ENCODE data around the gene RAD51AP2.
"Not testable (repeated sequence)": the region's sequence is repeated elsewhere in the genome, so short reads cannot be mapped to it uniquely, and the experiment has no call there.

RAD51AP2 gene

DNA sequence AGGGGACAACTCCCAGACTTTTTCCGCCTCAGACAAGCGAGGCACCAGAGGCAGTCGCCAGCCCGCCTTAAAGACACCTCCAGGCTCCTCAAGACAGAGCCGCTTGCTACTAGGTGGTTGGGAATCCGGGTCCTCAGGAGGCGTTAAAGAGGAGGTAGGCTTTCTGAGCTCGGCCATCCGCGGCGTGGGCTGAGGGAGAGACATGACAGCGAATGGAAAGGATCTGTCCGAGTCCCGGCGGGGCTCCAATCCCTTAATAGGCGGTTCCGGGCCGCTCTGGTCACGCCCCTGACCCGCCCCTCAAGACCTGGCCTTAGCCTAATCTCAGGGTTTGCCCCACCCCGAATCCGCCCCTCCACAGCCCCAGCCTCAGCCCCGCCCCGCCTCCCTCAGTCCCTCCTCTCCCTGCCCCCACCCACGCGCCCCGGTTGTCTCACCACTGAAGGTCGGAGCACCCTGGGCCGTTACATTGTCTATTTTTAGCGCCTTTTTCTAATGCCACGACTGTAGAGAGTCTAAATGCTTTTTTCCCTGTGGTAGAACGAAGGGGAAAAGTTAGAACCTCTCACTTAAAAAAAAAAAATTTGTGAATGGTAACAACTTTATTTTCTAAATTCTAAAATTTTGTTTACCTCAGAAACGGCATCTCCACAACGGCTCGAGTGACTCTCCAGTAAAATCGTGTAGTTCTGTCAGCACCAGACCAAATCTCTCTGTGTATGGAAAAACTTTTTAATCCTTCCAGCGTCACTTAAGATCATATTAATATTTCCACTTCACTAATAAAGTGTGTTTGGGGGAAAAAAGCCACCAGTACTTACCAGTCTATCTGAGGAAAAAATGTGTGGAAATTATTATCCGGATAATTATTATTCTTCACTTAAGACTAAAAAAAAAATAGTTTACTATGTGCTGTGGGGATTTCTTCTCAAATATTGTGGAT, at the start of gene RAD51AP2:
RAD51AP2 (minus strand) TSS at position 229 of the 943 bp plus-strand sequence; CDS start at position 204, 25 bp downstream.
- peak; percentile 18 for DNase-seq

DNA sequence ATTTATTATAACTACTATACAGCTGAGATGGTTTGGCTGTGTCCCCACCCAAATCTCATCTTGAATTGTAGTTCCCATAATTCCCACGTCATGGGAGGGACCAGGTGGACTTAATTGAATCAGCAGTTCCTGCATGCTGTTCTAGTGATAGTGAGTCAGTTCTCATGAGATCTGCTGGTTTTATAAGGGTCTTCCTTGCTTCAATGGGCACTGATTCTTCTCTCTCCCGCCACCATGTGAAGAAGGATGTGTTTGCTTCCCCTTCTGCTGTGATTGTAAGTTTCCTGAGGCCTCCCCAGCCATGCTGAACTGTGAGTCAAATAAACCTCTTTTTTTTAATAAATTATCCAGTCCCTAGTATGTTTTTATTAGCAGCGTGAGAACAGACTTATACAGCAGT, 47.5 kb upstream of the RAD51AP2 start:
- not testable (repeated sequence) for DNase-seq

DNA sequence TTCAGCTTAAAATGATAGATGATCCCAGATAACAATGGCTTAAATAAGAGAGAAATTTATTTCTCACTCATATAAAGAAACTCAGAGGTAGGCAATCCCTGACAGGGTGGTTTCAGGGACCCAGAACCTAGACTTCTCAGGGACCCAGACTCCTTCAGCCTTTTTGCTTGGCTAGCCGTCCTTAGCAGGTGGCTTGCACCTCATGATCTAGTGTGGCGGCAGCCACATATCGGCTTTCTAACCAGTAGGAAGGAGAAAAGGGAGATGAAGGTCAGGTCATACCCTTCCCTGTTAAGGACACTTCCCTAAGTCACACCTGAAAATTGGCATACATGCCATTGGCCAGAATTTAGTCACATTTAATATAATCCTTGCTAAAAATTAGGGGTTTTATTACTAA, 40.6 kb upstream of the RAD51AP2 start:
- no peak for DNase-seq

DNA sequence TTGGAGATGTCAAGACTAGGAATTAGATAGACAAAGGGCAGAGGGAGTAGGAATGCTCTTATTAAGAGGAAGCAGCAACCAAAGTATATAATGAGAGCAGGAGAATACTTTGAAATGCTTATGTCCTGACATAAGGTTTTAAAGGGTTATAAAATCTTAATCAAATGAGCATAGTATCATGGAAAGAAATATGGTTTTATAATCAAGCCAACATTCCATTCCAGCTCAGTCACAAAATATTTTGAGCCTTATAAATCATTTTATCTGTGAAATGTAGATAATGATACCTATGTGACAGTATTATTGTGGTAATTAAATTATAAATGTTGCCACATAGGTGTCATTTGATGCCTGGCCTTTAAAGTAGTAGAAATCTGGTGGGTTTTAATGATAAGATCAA, 39.8 kb upstream of the RAD51AP2 start:
- no peak for DNase-seq

DNA sequence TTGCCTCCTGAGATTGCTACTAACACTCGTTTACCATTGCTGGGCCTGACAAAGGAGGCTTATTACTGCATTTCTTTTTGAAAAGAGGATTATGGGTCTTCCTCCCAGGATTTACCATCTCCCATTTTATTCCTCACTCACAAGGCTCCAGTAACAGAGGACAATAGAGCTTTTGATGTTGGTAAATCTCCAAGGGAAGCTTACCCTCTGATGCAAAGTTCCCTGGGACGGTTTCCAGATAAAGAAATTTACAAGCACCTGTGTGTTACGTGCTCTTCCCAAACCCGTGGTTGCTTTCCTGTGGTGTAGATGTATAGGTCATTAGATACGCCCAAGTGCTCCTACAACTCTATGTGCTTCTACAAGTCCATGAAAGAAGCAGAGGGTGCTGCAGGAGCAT, 39.4 kb upstream of the RAD51AP2 start:
- DNase-seq: no peak

DNA sequence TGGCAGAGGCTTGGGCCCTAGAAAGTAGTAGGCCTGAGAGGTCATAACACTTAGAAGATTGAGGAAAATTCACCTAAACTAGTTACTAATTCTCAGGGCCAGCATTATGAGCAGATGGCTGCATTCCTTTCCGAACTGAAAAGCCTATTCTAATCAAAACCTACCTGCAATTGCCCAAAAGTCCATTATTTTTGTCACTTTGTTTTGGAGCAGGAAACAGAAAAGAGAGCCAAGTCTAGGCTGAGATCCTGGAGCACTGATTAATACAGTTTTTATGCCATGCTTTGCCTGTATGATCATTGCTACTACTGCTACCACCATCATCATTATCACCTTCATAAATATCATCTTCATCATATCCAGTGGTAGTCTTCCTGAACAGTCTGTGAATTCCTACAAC, 36.9 kb upstream of the RAD51AP2 start:
- DNase-seq: no peak

DNA sequence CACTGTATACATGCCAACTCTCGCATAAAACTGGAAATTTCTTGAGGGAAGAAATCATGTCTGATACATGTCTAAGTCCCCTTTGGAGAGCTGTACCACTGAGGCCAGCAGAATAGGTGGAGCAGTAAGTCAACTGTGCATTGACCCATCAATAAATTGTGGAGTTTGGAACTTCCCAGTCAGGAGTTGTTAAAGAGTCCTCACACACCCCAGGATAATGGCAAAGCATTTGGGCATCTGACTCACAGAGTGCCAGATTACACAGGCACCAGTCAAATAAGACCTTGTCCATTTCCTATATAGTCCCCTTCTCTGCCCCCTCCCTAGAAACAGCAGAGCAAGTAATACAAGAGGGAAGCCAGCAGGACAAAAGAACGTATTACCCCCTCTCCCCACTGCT, 32.7 kb upstream of the RAD51AP2 start:
- DNase-seq: no peak

DNA sequence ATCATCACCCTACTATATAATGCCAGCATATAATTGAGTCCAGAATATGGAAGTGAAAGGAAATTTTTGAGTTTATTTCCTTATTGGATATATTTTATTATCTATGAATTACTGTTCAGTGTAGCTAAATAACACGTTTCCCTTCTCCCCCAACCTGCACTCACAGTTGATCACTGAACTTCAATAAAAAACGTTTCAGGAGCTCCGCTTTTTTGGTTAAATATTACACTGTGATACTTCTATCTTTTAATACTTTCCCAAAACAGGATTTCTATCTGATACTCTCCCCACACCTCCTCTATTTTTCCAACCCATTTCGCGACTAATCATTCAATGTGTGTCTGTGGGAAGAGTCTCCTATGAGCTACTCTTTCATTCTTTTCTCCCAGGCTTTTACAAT, 29.5 kb upstream of the RAD51AP2 start:
- no peak for DNase-seq

DNA sequence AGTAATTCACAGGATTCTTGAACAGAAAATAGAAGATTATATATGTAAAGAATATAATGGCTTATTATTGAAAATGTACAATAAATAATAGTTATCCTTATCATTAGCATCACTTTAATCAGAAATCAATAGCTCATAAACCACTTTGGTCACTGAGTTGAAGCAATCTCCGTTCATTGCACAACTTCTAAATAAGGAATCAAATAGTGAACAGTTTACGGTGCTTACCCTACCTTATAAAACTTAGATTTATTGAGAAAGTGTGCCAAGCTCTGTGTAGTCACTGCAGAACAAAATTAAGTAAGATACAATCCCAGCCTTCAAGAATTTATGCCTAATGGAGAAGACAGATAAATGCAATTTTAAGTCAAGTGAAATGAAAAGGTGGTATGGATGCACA, 29.0 kb upstream of the RAD51AP2 start:
- DNase-seq: no peak

DNA sequence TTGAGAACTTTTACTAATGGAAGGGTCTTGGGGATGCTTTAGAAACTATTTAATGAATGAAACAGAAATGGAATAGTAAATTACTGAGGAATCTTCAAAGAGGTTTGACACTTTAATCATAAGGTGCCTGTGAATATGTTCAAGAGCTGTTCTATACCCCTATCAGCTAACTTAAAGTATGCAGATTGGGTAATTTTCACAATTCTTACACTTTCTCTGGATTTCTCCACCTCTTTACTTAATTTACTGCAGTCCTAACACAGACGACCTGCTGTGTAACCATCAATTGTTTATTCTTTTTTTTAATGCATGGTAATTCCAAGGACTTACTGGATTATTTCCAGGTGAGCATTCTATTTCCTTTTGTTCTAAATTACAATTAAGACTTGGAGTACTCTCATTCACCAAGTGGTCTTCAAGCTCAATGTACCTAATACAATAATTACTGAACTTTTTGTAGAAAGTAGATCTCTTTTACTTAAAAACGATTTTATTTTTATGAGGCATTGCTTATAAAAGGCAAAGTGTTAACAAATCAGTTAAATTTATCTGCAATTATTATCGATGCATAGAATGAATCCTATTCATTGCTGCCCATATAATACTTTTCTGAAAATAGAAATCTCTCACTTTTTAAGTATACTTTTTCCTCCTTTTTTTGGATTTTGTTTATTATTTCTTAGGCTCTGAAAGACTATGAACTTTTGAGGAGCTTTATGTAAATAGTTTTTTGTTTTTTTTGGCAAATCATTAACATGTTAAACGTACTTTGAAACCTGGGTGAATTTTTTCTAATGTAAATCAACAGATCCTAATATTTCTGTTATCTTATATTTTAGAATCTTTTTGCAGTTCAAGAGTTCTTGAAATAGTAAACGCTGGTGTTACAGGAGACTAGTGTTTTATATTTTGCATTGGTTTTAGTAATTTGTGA, 27.7 kb upstream of the RAD51AP2 start:
- no peak for DNase-seq

DNA sequence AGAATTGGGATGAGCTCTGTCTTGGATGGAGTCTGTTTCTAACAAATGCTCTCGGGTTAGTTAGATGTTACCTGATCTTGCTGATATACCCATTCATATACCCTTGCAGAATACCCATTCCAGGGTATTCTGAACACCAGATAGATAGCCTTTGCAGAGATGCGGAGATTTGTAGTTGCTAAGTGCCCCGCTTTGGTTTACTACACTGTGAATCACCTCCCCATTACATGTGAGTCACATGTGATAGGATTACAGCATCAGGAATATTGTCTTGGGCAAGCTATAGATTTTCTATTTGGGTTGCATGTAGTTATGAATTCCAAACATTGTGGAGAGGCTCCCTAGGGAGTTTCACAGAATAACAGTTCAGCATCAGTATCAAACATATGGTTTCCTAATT, 26.0 kb upstream of the RAD51AP2 start:
- DNase-seq: no peak

DNA sequence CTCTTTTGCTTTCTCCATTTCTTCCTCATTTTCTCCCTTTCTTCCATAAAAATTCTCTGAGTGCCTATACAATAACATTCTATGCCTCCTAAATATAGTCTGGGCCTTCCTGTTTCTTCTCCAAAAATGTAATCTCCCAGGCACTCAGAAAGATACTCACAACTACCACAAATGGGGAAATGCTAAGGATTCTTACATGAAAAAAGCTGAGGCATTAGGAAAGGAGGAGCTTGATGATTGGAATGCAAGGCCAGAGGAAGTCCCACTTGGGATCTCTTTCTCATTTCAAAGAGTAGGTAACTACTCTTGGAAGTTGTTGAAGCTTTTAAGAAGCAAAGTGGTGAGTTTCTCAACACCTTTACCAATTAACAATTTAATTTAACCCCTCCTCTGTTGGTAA, 25.6 kb upstream of the RAD51AP2 start:
- no peak for DNase-seq

DNA sequence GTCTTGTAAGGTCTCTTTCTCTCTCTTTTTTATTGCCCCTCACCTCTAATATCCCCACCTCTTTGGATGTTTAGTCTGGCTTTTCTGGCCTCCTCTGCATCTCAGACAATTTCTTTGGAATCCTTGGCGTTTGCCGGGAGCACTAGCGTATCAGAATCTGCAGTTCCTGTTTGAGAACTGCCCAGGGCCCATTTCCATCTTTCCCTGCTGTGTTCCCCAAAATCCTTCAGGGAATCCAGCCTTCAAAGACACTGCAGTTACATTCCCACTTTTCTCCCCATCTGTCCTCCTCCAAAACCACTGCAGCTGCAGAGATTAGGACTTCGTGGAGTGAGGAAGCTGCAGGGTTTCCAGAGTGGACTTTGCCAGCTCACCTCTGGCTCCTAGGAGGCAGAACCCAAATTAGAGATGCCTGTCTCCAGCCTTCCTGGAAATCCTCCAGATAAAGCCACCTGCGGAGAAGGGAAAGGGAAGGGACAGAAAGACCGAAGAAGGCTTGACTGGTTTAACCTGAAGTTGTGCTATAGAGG, 25.0 kb upstream of the RAD51AP2 start:
- no peak for DNase-seq

DNA sequence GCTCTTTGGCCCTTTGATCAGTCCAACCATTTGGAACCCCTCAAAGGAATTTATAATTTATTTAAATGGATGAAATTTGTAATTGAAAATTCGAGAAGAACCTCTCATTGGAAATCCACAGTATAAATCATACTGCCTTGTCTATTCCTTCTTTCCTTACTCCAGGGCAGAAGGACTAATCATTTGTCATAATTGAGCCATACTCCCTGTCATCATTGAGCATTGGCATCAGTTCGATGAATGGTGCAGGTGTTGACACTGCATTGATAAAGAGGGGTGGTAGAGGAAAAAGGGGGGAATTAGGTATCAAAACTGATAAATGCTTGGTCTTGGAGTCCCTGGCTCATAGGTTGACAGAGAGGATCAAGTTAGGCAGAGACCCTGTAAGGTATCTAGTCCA, 24.2 kb upstream of the RAD51AP2 start:
- no peak for DNase-seq

DNA sequence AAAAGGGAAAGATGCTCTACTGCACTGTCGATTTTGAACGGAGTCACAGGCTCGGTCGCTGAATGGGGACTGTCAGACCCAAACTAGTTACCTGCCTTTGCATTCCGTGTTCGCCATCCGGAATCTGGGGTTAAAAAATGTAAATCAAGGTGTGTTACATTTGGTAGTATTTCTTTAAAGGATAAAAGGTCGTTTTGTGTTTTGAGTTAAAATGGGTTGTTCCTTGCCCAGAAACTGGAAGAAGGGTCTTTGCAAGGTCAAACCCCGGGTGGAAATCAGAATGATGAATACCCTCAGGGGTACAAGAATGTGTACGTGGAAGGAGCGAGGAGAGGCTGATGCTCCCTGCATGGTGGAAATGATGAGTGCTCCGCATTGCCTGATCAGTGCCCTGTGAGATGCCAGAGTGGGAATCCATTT, 23.3 kb upstream of the RAD51AP2 start:
- no peak for DNase-seq

DNA sequence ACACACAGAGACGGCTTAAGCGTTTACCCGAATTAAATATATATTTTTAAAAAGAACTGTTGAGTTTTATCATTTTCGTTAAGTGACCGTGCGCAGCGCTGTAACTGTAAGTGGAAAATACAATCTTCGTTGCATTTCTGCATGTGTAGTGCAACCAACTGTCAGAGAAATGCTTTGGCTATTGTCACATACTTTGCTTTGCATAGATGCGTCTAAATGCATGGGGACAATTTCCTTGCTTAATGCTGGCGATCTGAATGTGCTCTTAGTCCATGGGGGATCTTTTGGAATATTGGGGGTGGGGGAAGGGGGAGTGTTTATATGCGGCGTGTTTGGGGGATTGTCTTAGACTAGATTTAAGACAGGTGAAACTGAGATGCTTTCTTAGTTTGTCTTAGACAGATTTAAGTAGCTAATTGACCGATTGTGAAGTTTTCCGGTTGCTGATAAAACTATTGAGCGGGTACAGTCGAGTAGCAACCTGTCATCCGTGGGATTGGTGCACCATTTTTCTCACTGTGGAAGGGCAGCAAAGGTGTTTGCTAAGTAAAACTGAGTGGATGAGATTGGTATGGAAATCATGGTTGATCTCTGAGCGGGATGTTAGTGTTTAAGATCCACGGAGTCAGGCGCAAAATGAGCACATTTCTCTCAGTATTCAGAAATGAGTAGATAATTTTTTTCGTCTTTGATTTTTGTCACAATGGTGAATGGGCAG, 22.7 kb upstream of the RAD51AP2 start:
- no peak for DNase-seq

DNA sequence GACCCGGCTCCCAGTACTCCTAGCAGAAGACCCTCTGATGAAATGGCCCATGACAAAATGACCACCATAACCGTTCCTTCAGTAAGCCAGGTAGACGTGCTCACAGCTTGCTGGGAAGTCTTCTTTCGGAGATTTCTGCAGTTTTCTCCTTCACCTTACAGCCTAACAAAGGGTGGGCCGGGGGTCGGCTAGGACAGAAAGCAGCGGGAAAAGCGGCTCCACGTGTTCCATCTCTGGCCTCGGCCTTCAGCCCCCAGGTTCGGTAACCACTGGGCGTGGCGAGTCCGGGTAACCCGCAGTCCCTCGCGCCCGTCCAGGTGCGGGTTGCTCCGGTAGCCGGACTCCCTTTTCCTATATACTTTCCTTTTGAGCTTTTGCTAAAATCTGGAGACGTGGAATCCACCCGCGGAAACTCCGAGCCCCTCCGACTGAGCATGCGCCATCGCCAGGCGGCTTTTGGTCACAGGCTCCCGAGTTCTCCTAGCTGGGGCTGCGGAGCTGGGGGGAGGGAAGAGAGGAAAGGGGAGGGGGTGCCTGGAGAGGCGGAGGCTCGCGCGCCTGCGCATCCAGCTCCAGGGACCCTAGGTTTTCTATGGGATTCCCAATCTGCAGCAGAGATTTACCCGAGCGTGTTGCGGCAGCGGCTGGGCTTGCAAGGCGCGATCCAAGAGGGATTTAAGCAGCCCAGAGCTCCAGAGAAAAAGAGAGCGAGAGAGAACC, 22.0 kb upstream of the RAD51AP2 start, which contains the start of gene VSNL1:
VSNL1 (plus strand) TSS at position 604 of the 720 bp plus-strand sequence. CDS start 51,379 bp downstream, outside the sequence.
- no peak for DNase-seq

DNA sequence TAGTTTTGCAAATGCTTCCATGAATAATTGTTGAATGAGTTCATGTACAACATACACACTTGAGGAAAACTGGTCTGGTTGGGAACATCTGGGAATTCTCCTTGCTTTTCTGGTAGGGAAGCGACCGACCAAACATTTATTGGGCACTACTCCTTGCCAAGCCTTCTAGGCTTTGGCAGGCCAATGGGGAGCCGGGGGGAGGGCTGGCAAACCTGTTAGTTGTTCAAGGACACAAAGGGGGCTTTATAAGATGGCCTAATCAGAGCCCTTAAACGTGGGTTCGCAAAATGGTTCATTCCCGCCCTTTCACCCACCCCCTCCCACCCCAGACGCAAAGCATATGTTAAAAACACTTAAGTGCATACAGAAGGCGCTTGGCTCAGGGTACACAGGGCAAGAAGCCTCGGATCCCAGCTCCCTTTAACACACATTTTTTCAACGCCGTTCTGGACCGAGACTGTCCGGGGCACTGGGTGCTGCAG, 21.4 kb upstream of the RAD51AP2 start:
- DNase-seq: no peak

DNA sequence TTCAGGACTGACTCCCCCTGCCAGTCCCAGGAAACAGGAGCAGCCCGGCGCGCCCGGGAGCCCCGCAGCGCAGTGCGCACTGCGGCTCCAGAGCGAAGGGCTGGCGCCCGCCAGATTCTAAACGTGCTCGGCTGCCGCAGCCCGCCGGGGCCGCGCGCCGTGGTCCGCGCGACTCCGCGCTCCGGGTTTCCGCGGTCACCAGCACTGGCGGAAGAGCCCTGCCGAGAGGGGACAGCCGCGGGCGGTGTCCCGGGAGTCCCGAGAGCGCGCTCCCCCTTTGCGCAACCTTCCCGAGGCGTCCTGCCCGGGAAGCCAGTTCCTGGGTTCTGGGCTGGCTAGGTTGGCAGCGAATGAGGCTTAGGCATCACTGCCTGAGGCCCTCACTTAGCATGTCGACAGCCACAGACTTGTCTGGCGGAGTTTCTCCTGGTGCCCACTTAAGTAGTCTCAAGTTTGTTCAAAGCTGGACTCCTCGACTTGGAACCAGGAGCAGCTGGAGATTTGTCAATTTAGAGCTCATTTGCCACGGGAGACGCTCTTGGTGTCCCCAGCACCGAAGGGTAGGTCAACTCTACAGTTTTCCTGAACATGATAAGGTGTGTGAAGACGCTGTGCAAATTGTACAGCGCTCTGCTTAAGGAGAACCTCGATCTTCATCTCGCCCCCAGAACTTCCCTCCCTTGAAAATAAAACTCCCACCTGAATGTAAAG, 20.8 kb upstream of the RAD51AP2 start:
- no peak for DNase-seq

DNA sequence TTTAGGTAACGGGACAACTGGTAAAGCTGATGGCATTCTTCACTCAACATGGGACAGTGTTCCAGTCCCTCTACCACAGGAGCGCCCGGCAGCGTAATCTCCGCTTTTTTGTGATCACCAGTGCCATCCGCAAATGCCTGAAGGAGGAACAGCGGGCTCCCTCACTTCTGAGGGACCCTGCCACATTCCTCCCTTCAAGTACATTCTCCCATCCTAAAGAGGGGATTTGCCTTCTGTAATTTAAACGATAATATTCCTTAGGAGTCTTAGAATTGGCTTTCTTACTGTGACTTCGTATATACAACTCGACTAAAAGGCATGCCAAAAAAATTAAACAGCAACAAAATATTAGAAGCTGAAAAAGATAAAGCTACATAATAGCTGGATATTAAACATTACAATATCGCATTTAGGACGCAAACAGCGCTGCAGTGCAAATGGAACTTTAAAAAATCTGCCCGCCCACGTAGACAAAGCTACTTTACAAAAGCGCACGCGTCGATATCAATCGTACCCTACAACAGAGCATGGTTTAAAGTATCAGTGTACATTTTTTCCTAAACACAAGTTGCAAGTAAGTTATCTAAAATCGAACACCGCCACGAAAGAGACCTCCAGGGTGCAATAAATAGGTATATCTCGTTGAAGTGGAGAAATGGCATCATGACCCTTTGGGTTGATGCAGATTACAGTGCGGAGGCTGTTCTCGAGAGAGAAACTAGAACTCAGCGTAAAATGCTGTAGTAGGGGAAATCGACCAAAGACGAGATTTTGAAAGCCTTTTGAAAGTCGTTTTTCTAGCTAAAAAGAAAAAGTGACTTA, 20.0 kb upstream of the RAD51AP2 start:
- no peak for DNase-seq

Measured in stimulated activated CD4-positive, alpha-beta T cell treated with anti-CD3 and anti-CD28 coated beads, Interleukin-4, amount 100 ng/mL, for 1 hour (primary cell).